ENCODE measurements around the gene AMY1A.
"Not testable (repeated sequence)": the region's sequence is repeated elsewhere in the genome, so short reads cannot be mapped to it uniquely, and the experiment has no call there.

Gene AMY1A

DNA sequence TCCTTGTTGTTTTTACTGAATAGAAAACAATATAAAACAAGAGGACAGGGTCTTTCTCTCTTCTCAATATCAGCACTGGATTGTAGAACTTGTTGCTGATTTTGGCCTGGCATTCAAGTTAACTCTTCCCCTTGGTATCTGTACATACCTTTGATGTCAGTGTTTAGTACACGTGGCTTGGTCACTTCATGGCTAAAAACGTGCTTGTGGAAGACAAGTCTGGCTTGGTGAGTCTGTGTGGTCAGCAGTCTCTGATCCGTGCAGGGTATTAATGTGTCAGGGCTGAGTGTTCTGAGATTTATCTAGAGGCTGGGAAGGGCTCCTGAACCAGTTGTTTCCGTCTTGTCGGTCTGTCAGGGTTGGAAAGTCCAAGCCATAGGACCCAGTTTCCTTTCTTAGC lies at the start of gene AMY1A:
TSS of gene AMY1A (plus strand) at position 301 of the 400 bp plus-strand sequence. CDS start 571 bp downstream, outside the sequence.
- not testable (repeated sequence) for H3K27ac ChIP-seq, H3K4me3 ChIP-seq

GRCh38 chr1:103616362-103616761 lies 39.2 kb upstream of the AMY1A start:
- H3K4me3 ChIP-seq = no peak overlapping the region
- H3K27ac ChIP-seq = no peak overlapping the region

GRCh38 chr1:103616994-103617477 lies 38.5 kb upstream of the AMY1A start, which contains the start of gene AMY2A:
AMY2A (plus strand) TSS chr1:103617427; CDS start chr1:103617441, 14 bp downstream.
- not testable (repeated sequence) for H3K4me3 ChIP-seq, H3K27ac ChIP-seq

DNA sequence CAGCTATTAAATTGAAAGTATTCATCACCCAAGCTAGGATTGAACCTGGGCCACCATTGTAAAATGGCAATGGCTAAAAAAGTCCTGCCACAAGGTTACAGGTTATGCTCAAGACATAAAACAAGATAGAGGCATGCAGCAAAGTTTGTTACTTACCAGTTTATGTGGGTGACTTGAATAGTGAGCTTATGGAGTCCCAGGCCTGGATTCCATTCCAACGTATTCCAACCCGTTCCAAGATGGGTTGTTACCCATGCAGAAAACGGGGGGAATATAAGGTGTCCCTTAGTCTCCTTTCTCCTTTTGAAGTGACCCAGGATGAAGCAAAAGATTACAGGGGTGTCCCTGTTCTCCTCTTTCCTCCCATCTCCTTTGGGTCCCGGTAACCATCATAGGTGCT lies 28.1 kb upstream of the AMY1A start:
- H3K27ac ChIP-seq = not testable (repeated sequence)

GRCh38 chr1:103641194-103641593 lies 14.4 kb upstream of the AMY1A start:
- H3K4me3 ChIP-seq, H3K27ac ChIP-seq: not testable (repeated sequence)

More for the DNA sequence above, 28.1 kb upstream of the AMY1A start:
- H3K4me3 ChIP-seq = not testable (repeated sequence)

- not testable (repeated sequence) for H3K4me3 ChIP-seq, H3K27ac ChIP-seq
These were observed 11.7 kb upstream of the AMY1A start for GRCh38 chr1:103643908-103644307.

GRCh38 chr1:103650305-103650704 lies 5.3 kb upstream of the AMY1A start:
- not testable (repeated sequence) for H3K27ac ChIP-seq, H3K4me3 ChIP-seq

DNA sequence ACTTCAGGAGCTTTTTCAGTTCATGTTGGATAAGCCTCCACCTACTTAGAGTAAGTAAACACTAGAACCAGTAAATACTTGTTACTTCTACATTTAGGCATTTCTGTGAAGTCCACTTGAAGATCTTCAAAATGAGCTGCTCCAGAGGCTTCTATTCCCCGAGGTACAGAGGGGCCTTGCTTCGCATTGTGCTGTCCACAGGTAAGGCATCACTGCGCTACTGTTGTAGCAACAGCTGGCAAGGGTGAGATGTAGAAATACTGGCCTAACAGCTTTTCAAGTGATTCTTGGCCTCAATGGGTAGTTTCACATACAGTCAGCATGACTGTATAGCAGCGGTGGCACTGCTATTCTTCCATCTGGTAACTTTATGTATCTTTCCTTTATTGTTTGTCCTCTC lies 4.7 kb upstream of the AMY1A start:
- H3K4me3 ChIP-seq = not testable (repeated sequence)

GRCh38 chr1:103654133-103654532 lies 1.4 kb upstream of the AMY1A start:
- H3K27ac ChIP-seq, H3K4me3 ChIP-seq: not testable (repeated sequence)

More for the DNA sequence above, 4.7 kb upstream of the AMY1A start:
- not testable (repeated sequence) for H3K27ac ChIP-seq

DNA sequence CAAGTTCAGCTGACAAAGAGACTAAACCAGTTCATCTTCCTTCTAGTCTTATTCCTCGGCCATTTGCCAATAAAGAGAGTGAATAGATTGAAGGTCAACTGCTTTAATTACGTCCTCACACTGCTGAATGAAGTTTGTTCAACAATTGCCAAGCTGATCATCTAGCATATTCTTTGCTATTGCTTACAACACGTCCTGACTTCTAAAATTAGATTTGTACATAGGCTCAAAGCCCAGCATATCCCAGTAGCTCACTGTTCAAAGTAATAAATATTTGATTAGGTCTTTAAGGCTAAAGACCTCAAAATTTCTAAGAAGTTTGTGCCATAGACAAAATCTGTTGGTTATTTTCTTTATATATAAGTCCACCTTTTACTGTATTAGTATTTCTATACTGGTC lies 20.8 kb downstream of the AMY1A start:
- H3K27ac ChIP-seq, H3K4me3 ChIP-seq: not testable (repeated sequence)

- H3K27ac ChIP-seq, H3K4me3 ChIP-seq: not testable (repeated sequence)
These were observed 40.5 kb downstream of the AMY1A start, which contains the start of gene AMY1B for GRCh38 chr1:103696110-103696509. AMY1B (minus strand) TSS chr1:103696210; CDS start chr1:103695639, 571 bp downstream.

GRCh38 chr1:103697430-103697829 lies 41.9 kb downstream of the AMY1A start:
- H3K4me3 ChIP-seq, H3K27ac ChIP-seq: not testable (repeated sequence)

GRCh38 chr1:103700669-103701068 lies 45.1 kb downstream of the AMY1A start:
- not testable (repeated sequence) for H3K4me3 ChIP-seq, H3K27ac ChIP-seq

- not testable (repeated sequence) for H3K27ac ChIP-seq, H3K4me3 ChIP-seq
These were observed 45.7 kb downstream of the AMY1A start for GRCh38 chr1:103701256-103701655.

DNA sequence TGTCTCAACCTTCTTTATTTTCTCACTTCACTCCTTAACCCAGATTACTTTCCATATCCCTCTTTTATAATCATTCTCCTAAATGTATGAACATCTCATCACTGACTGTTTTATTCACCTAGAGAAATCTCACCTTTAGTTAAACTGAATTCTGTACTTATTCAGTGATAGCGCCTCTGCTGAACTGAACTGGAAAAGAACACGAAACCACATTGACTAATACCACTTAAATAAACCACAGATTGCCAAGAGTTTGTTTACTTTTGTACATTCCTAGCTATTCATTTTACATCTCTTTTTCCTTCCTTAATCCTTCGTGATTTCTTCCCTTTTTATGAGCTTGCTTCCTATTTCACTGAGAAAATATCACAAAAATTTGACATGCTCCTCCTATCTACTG lies 52.1 kb downstream of the AMY1A start:
- H3K27ac ChIP-seq, H3K4me3 ChIP-seq: not testable (repeated sequence)

- not testable (repeated sequence) for H3K27ac ChIP-seq, H3K4me3 ChIP-seq
These were observed 54.8 kb downstream of the AMY1A start for GRCh38 chr1:103710381-103710780.

All from skin epidermis (tissue), 12 donors.